ENCODE measurements around the gene ZDHHC11.
"Not testable (repeated sequence)": the region's sequence is repeated elsewhere in the genome, so short reads cannot be mapped to it uniquely, and the experiment has no call there.

Gene ZDHHC11

GRCh38 chr5:774304-774703, 76.5 kb downstream of the ZDHHC11 start:
- DNase-seq: not testable (repeated sequence)

DNA sequence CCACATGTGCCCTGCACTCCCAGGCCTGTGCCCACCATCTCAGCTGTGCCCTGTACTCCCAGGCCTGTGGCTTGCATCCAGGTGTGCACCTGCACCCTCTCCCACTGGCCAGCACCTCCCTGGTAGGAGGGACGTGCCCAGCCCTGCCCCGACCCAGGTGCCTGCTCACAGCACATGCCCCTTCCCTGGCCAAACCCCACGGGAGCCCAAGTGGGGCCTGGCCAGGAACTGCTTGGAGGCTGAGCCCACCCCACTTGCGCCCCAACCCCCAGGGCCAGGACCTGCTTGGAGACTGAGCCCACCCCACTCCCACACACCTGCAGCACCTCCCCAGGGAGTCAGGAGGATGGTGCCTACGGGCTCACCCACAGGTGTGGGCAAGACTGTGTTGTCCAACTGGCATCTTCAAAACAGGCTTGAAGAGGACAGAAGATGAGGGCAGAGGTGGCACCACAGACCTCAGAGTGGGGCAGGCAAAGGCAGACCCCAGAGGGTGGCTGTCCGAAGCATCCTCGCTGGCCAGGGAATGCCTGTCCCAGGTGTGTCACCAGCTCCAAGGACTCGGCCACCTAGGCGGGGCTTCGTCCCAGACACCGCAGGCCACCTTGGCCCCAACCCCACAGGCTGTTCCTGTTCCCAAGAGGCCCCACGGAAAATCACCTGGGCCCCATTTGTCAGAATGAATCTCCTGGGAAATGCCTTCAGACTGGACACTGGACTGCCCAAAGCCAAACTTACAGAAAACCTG, 77.1 kb downstream of the ZDHHC11 start:
- DNase-seq: no peak

DNA sequence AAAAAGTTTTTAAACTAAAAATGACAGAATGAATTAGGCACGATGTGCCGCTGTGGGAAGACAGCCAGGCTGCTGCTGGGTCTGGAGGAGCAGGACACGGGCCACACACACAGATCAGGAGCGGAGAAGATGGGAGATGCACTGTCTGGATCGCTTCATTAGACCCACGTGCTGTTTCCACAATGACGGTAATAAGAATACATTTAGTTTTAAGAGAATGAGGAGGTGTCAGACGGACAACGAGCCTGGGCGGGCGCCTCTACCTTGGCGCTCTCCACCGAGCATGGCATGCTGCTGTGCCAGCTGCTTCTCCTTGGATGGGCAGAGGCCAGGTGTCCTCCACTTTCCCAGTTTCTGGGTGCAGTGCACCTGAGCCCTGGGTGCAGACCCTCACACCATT, 77.9 kb downstream of the ZDHHC11 start:
- DNase-seq: not testable (repeated sequence)

DNA sequence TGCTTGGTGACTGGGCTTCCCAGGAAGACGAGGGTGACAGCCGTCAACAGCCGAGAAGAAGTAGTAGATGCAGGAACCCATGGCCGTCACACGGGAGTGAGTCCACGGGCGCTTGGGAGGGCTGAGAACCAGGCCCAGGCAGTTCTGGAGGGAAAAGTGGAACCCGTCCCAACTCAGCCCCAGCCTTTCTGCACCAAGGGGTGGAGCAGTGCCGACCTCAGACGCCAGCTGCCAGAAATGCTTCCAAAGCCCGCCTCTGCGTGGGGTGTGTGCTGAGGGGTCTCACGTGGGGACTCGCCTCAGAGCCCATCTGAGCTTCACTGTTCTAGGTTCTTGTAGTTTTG, 78.3 kb downstream of the ZDHHC11 start:
- not testable (repeated sequence) for DNase-seq

DNA sequence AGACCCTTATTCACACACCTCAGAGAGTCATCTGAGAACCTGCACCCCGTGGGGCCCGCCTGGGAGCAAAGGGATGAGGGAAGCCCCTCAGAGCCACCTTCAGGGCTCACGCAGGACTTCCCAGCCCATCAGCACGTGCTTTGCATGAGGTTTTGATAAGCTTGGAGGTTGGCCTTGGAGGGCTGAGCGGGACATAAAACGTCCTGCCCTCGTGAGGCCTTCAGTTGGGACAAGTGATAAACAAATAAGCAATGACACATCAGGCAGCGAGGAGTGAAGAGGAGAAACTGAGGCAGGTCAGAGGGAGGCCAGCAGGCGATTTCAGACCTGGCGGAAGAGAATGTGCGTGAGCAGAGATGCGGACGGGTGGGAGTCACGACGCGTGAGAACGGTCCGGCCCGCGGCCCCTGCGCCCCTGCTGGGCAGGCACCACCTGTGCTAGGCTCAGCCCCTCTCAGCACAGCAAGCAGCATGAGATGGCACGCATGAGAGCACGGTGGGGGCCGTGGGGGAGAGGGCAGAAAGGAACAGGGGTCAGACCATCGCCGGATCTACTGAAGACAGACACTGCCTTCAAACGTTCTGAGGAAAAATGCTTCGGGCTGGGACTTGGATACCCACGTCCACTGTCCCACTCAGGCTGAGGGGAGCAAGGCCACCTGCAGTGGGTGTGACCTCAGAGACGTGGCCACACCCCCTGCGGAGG, 78.8 kb downstream of the ZDHHC11 start:
- DNase-seq: not testable (repeated sequence)

DNA sequence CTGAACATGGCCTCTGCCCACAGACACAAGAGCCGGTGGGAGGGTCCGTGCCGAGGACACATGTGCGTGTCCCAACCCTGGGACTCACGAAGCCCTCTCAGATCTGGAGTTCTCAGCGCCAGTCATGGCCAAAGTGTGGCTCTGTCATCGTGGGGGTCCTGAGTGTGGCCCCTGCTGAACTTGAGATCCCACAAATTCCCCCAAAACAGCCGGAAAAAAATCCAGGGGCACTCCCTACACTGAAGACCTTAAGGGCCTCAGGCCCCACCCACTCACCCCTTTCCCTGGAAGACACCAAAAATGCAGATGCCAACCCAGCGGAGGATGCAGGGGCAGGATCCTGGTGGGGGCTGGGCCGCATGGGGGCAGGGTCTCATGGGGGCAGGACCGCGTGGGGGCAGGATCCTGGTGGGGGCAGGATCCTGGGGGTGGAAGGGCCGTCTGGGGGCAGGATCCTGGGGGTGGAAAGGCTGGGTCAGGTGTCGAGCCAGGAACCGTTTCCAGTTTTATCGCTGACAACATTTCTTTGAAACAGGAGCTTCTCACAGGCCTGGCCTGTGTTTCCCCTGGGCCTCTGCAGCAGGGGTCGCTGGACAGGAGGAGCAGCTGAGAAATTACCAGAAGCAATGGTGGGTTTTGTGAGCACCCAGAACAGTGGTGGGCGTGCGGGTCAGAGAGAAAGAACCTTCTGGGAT, 79.6 kb downstream of the ZDHHC11 start:
- DNase-seq: not testable (repeated sequence)

DNA sequence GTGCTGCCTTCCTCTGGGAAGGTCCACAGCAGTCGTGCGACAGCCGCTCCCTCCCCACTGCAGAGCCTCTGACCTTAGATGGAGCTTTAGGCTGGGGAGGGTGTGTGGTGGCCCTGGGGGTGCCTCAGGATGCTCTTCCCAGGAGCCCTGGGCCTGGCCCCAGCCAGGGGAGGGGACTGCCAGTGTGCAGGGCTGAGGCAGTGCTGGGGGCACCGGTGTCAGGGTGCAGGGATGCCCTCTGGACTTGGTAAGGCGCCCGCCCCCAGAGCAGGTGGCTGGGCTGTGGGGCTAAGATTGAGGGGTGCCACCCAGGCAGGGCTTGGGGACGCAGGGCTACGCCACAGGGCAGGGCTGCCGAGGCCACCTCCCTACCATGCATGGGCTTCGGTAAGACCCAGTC, 80.2 kb downstream of the ZDHHC11 start:
- DNase-seq: not testable (repeated sequence)

DNA sequence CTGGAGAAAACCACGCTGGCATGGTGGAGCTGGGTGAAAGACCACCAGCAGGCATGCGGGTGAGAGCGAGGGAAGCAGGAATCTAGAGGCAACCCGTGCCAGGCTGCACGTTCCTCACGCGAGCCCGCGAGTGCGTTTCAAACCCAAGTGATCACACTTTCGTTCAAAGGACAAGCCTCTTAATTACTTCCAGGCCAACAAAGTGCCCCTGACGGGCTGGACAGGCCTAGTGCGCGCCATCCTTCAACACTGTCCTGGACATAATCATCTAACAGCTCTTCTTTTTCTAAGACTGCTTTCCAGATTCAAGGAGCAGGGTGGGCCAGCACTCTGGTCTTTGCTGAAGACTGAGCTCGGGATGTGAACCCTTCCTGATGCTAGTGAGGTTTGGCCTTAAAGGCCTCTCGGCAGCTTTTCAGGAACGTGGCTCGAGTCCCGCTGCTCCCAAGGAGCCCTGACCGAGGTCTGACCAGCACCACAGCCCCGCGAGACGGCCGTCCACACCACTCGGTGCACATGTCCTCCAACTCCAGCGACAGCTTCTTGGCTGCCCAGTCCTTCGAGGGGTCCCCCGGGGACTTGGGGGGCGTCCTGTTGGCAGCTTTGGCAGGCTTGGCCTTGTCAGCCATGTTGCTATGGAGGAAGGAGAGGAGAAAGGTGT, 81.2 kb downstream of the ZDHHC11 start:
- DNase-seq: not testable (repeated sequence)

- no peak for DNase-seq
Measured at GRCh38 chr5:766666-767431, 83.9 kb downstream of the ZDHHC11 start.

DNA sequence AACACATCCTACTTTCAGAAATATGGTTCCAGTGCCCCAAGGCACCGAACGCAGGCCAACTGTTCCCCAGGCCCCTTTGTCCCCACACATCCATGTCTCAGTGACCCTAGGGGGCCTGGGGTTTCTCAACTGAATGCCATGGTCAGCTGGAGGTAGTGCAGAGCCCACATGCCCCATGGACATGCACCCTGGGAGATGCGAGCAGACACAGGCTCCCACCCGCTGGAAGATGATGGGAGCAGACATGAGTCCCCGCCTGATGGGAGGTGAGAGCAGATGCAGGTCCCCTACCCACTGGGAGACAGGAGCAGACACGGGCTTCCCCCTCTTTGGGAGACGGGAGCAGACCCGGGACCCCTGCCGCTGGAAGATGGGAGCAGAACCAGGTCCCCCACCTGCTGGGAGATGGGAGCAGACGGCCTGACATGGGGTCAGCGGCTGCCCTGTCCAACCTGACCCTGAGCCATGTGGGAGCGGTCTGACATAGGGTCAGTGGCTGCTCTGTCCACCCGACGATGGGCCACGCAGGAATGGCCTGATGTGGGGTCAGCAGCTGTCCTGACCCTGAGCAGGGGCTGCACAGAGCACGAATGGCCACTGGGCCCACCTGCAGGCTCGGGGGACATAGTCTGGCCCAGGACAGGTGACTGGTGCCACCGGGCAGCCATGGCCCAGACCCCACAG, 84.7 kb downstream of the ZDHHC11 start:
- no peak for DNase-seq

DNA sequence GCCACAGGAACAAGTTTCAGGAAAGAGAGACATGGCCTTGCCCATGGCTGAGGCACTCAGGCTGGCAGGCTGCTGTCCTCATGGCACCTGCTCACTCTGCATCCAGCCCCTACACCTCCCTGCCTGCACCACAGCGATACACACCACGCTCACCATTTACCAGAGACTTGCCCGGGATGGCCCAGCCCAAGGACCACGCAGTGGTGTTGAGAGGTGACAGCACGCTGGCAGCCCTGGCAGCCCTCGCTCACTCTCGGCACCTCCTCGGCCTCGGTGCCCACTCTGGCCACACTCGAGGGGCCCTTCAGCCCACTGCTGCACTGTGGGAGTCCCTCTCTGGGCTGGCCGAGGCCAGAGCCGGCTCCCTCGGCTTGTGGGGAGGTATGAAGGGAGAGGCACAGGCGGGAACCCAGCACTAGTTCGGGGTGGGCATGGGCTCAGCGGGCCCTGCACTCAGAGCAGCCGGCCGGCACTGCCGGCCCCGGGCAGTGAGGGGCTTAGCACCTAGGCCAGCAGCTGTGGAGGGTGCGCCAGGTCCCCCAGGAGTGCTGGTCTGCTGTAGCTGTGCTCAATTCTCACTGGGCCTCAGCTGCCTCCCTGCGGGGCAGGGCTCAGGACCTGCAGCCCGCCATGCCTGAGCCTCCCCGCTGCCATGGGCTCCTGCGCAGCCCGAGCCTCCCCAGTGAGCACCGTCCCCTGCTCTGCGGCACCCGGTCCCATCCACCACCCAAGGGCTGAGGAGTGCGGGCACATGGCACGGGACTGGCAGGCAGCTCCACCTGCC, 86.6 kb downstream of the ZDHHC11 start:
- DNase-seq: no peak

DNA sequence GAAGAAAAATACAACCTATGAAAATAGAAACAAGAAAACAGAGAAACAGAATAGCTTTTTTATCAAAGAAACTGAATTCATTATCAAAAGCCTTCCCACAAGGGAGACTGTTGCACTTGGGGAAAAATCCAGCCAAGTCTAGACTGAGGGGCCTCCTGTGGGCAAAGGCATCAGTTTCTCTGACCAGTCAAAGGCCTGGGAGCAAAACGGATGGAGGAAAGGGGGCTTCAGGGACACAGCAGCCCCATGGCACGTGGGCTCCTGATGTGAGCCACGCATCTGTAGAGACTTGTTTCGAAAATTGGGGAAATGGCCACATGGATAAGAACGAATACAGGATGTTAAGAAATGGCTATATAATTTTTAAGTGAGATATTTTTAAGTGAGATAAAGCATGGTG, 87.4 kb downstream of the ZDHHC11 start:
- DNase-seq: no peak

GRCh38 chr5:762996-763395, 87.8 kb downstream of the ZDHHC11 start:
- not testable (repeated sequence) for DNase-seq

- no peak for DNase-seq
Measured at GRCh38 chr5:761854-762710, 88.7 kb downstream of the ZDHHC11 start.

DNA sequence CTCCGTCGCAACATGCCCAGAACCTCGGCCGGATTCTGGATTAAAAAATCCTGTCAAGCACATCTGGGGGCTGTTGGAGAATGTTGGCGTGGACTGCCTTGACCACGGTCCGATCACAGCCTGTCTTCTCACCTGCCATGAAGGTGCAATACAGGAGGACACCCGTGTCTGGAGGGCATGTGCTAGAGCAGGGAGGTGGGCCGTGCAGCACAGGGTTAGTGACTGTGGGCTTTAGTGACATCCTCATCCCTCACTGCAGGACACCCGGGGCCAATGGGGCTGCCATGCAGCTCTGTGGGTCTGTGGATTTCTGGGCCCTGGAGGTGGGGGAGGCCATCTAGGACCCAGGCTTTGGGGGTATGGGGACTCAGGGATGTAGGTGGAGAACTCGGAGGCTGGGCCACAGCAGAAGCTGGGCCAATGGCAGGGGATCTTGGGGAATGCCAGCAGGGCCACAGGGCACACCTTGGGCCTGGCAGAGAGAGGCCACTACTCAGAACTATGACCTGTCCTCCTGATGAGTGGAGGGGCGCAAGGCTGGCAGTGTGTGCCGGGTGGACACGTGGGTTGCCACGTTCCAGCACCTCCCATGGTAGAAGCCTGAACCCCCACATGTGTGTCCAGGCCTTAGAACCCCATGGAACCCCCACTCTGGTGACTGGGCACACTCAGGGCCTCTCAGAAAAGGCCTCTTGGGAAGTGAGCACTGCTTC, 89.6 kb downstream of the ZDHHC11 start:
- DNase-seq: no peak

DNA sequence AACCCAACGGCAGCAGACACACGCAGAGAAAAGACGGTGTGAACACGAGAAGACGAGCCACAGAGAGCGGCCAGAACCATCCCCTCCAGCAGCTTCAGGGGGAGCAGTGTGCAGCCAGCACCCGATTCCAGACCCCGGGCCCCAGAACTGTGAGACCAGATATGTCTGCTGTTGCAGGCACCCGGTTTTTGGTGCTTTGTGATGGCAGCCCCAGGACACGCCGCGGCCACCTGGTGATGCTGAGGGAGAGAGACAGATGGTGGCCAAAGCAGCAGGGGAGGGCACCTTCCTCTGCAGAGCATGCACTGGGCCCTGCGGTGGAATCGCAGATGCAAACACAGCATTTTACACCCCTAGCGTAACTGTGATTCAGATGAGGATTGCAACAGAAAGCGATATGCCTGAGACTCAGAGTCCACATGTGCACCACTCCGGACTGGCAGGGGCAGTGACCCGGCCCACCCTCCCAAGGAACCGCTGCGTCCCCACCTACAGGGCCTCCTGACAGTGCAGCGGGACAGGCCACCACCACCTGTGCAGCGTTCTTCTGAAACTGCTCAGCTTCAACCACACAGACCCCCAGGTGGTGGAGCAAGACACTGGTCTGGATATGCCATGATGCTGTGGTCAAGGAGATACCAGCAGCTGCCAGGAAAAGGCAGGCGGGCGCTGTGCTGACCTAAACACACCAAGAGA, 90.3 kb downstream of the ZDHHC11 start:
- no peak for DNase-seq

DNA sequence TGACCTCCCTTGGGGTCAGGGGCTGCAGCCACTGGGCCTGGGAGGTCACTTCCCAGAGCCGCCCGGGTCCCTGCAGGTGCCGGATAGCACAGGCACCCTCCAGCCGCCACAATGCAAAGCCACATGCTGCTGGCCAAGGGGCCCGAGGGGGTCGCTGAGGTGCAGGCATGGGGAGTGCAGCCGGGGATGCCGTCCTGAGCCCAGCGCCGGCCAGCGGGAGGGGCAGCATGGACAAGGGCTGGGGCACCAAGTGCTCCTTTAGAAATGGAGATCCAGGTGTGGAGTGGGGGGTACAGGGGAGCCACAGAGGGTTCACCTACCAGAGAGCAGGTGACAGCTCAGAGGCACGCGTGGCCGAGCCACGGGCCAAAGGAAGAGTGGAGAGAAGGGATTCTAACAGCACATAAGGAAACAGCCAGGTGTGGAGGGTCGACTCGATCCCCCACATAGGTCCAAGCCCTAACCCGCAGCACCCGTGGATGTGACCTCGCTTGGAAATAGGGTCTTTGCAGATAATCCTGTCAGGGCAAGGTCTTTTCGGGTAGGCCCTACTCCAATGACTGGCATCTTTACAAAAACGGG, 90.9 kb downstream of the ZDHHC11 start:
- no peak for DNase-seq

- DNase-seq: peak; percentile 66
Measured at GRCh38 chr5:759111-759751, 91.6 kb downstream of the ZDHHC11 start.
